K562 (cell line): ENCODE results near the gene COX11. TPM values are rescaled to one million over a fixed set of nuclear protein-coding genes. Genes with fewer than 3 reads are reported as not detected.
A peak's percentile ranks its signal among the peaks of the same experiment; 100 is the strongest.

Experiments
- ATAC-seq: fragments of 200-7000 bp; cut with Tn5 transposase; 3 replicates; pipeline ENCODE4 v1.9.1; 2020; ENCODE audit warnings: moderate library complexity
- BruUV-seq: library from RNA; stranded (reverse); fragments of 400-500 nt; replicated peaks from 2 replicates; lab custom pipeline; 2021; lab: Mats Ljungman, UMichigan
- CTCF ChIA-PET: fragments of 300-600 bp; formaldehyde crosslinking; extraction: SDS; loops from one replicate; lab custom pipeline; 2021; ENCODE audit warnings: low intra/inter-chr PET ratio; lab: Yijun Ruan, JAX
- POLR2A ChIA-PET: fragments of 300-600, 350-650 bp; sonication (Branson Sonifier 250); formaldehyde crosslinking; extraction: SDS; loops from one replicate; lab custom pipeline; 2021; ENCODE audit warnings: antibody characterized with exemption, inconsistent platforms; lab: Yijun Ruan, JAX
- DNase-seq, 4 experiments: peaks; one replicate each; pipeline versions ENCODE4 v3.0.0 to v3.0.0-alpha.2; 2011 to 2018; ENCODE audit warnings: low spot score in 3 of 4, mixed read lengths in 3 of 4; ENCODE audit errors: extremely low read depth in 1 of 4
- FAIRE-seq: peaks from 2 replicates; lab custom pipeline; 2011; peaks lifted over from hg19 to GRCh38; lab: Jason Lieb, UNC
- H2AFZ ChIP-seq: 2 replicates; pipeline ENCODE4 v1.6.0; 2011; ENCODE audit warnings: low read depth, low read length, control low read depth, inconsistent platforms
- H3K27ac ChIP-seq: fragments of 200-600 bp; 3 replicates; pipeline ENCODE4 v1.8.0; 2011; ENCODE audit warnings: low read depth, mild to moderate bottlenecking, control low read depth, inconsistent platforms, low read length, moderate library complexity, mixed read lengths; ENCODE audit errors: extremely low read depth
- H3K27me3 ChIP-seq, 2 experiments: fragments of 300-600 bp in 1 of 2; 2 replicates in 1 of 2; 3 replicates in 1 of 2; pipeline versions ENCODE4 v1.6.0 to v1.8.0; 2011; ENCODE audit warnings: inconsistent platforms in 2 of 2, low read length in 2 of 2, mild to moderate bottlenecking in 1 of 2, mixed read lengths in 1 of 2, moderate library complexity in 1 of 2; ENCODE audit not compliant: control insufficient read depth in 2 of 2, insufficient read depth in 2 of 2
- H3K36me3 ChIP-seq: fragments of 300-600 bp; 3 replicates; pipeline ENCODE4 v1.8.0; 2011; ENCODE audit warnings: mild to moderate bottlenecking, low read length, inconsistent platforms; ENCODE audit not compliant: control insufficient read depth, insufficient read depth
- H3K4me1 ChIP-seq, 2 experiments: fragments of 200-600 bp in 1 of 2; replicated peaks in 1 of 2; 2 replicates in 1 of 2; 3 replicates in 1 of 2; pipeline versions ENCODE4 v1.5.1 to v1.8.0; 2011; ENCODE audit warnings: inconsistent platforms in 2 of 2, low read length in 2 of 2, mild to moderate bottlenecking in 1 of 2, mixed read lengths in 1 of 2, moderate library complexity in 1 of 2; ENCODE audit not compliant: control insufficient read depth in 2 of 2, insufficient read depth in 2 of 2
- H3K4me2 ChIP-seq: 2 replicates; pipeline ENCODE4 v1.6.1; 2011; ENCODE audit warnings: low read length, control low read depth, inconsistent platforms, mixed read lengths; ENCODE audit not compliant: insufficient read depth
- H3K4me3 ChIP-seq: fragments of 200-600 bp; sonication (generic), shearing (Covaris generic); 2 replicates; pipeline ENCODE4 v1.5.1; 2016; ENCODE audit warnings: control low read depth, inconsistent platforms
- H3K79me2 ChIP-seq: fragments of 200-600 bp; 3 replicates; pipeline ENCODE4 v1.8.0; 2011; ENCODE audit warnings: low read length, inconsistent platforms; ENCODE audit not compliant: control insufficient read depth, insufficient read depth
- H3K9ac ChIP-seq, 2 experiments: 2 replicates each; pipeline versions ENCODE4 v1.6.0 to v1.6.1; 2011; ENCODE audit warnings: low read depth in 2 of 2, low read length in 2 of 2, control low read depth in 1 of 2, inconsistent platforms in 1 of 2, mild to moderate bottlenecking in 1 of 2, mixed read lengths in 1 of 2; ENCODE audit not compliant: insufficient read depth in 1 of 2
- H3K9me1 ChIP-seq: one replicate; pipeline ENCODE4 v1.6.0; 2011; ENCODE audit warnings: inconsistent platforms, mild to moderate bottlenecking, low read length, moderate library complexity; ENCODE audit not compliant: control insufficient read depth, insufficient read depth
- H3K9me3 ChIP-seq: replicated peaks from 2 replicates; pipeline ENCODE4 v1.5.1; 2011; ENCODE audit warnings: low read depth, low read length, inconsistent platforms; ENCODE audit not compliant: control insufficient read depth, insufficient read depth
- H4K20me1 ChIP-seq: replicated peaks from 2 replicates; pipeline ENCODE4 v1.6.1; 2011; ENCODE audit warnings: low read length, inconsistent platforms, mixed read lengths; ENCODE audit not compliant: control insufficient read depth, insufficient read depth
- BRD4 ChIP-seq: fragments of 200-600 bp; sonication (generic); IDR thresholded peaks from 2 replicates; pipeline ENCODE4 v1.6.1; 2017; ENCODE audit warnings: inconsistent platforms
- CBX8 ChIP-seq: fragments of 200-600 bp; sonication (generic); IDR thresholded peaks from 2 replicates; pipeline ENCODE4 v1.6.1; 2012; ENCODE audit warnings: borderline replicate concordance, mixed run types, low read depth, mild to moderate bottlenecking, moderate library complexity, mixed read lengths, low read length, control low read depth, inconsistent platforms; ENCODE audit not compliant: poor library complexity, severe bottlenecking; ENCODE audit errors: extremely low read depth
- CCNT2 ChIP-seq: IDR thresholded peaks from 2 replicates; pipeline ENCODE4 v1.6.1; 2011; ENCODE audit warnings: borderline replicate concordance, low read depth, mild to moderate bottlenecking, moderate library complexity, mixed read lengths, low read length; ENCODE audit not compliant: insufficient read length; ENCODE audit errors: extremely low read depth
- DNMT1 ChIP-seq: fragments of 450-650 bp; IDR thresholded peaks from 2 replicates; pipeline ENCODE4 v1.6.1; 2016; ENCODE audit warnings: antibody characterized with exemption, mild to moderate bottlenecking
- FOXK1 ChIP-seq: sonication (generic); formaldehyde crosslinking; IDR thresholded peaks from 2 replicates; pipeline ENCODE4 v1.8.0; 2022; ENCODE audit warnings: missing genetic modification reagents, mild to moderate bottlenecking, borderline replicate concordance
- KDM5B ChIP-seq: fragments of 200-600 bp; sonication (generic); IDR thresholded peaks from 2 replicates; pipeline ENCODE4 v1.6.1; 2012; ENCODE audit warnings: low read depth, mild to moderate bottlenecking, moderate library complexity, low read length, control low read depth, inconsistent platforms; ENCODE audit not compliant: insufficient replicate concordance
- MAFF ChIP-seq: IDR thresholded peaks from 2 replicates; pipeline ENCODE4 v1.6.1; 2012; ENCODE audit warnings: low read length, improper control_type of control experiment
- MYNN ChIP-seq, 2 experiments: sonication (generic); formaldehyde crosslinking in 1 of 2; IDR thresholded peaks; 2 replicates each; pipeline versions ENCODE4 v1.5.0 to v1.6.1; 2016 to 2020; ENCODE audit warnings: antibody characterized with exemption in 1 of 2, missing genetic modification reagents in 1 of 2
- NFRKB ChIP-seq: fragments of 450-650 bp; IDR thresholded peaks from 2 replicates; pipeline ENCODE4 v1.6.1; 2016; ENCODE audit warnings: low read depth
- PYGO2 ChIP-seq: fragments of 450-650 bp; IDR thresholded peaks from 2 replicates; pipeline ENCODE4 v1.6.1; 2016; ENCODE audit warnings: mild to moderate bottlenecking, missing genetic modification characterization, moderate library complexity, missing compliant biosample characterization
- SMARCB1 ChIP-seq: IDR thresholded peaks from 2 replicates; pipeline ENCODE4 v1.6.1; 2011; ENCODE audit warnings: improper control_type of control experiment, low read depth; ENCODE audit not compliant: insufficient read length
- TSC22D4 ChIP-seq: fragments of 450-650 bp; IDR thresholded peaks from 2 replicates; pipeline ENCODE4 v1.6.1; 2016; ENCODE audit warnings: missing genetic modification characterization, missing biosample characterization, control low read depth
- ZFX ChIP-seq: sonication (generic); formaldehyde crosslinking; IDR thresholded peaks from 2 replicates; pipeline ENCODE4 v1.8.0; 2022; ENCODE audit warnings: mild to moderate bottlenecking, missing genetic modification reagents, moderate library complexity
- ZNF347 ChIP-seq: fragments of 450-650 bp; formaldehyde crosslinking; IDR thresholded peaks from 2 replicates; pipeline ENCODE4 v1.4.0; 2020; ENCODE audit warnings: low read depth, mild to moderate bottlenecking, moderate library complexity
- ZNF41 ChIP-seq: fragments of 250-450 bp; sonication (Bioruptor Pico); conservative IDR thresholded peaks from 2 replicates; pipeline ENCODE4 v1.4.0; 2020; ENCODE audit warnings: mild to moderate bottlenecking
- ZNF75A ChIP-seq: fragments of 450-650 bp; formaldehyde crosslinking; IDR thresholded peaks from 2 replicates; pipeline ENCODE4 v1.4.0; 2020; ENCODE audit warnings: mild to moderate bottlenecking
- in situ Hi-C: fragments of 300-500 bp; cut with MboI; formaldehyde crosslinking; loops from 4 replicates; pipeline ENCODE4 v1.15.0; 2018; ENCODE audit warnings: inconsistent platforms, mixed read lengths
- intact Hi-C: fragments of 100-400 bp; cut with micrococcal nuclease; formaldehyde crosslinking; loops from 2 replicates; pipeline ENCODE4 v1.14.2; 2022
- polyA plus RNA-seq, 8 experiments: library from polyadenylated mRNA; depleted of rRNA in 4 of 8; stranded (reverse) in 5 of 8; unstranded in 3 of 8; fragments of >200 nt; fragmentation: Nextera tagmentation in 2 of 8; fragmentation: Illumina TruSeq in 1 of 8; extraction: Ambion mirVana in 2 of 8; extraction: Trizol in 1 of 8; gene quantifications; 2 replicates each; pipeline versions ENCODE4 v1.2.1 to v1.2.3, GENCODE V29; 2011 to 2014; ENCODE audit warnings: inconsistent platforms in 1 of 8, missing spikeins in 1 of 8
- total RNA-seq, 7 experiments: library from RNA; depleted of rRNA in 6 of 7; stranded (reverse); fragments of >200 nt in 6 of 7; fragmentation: Illumina TruSeq in 2 of 7; extraction: Trizol in 2 of 7; gene quantifications; 2 replicates each; pipeline versions ENCODE4 v1.2.1 to v1.2.3, GENCODE V29; 2011 to 2021; ENCODE audit warnings: low replicate concordance in 1 of 7
- TF ChIP-seq, protein P1 (sequence below): sonication (generic); formaldehyde crosslinking; IDR thresholded peaks from 2 replicates; pipeline ENCODE4 v1.8.0; 2022; ENCODE audit warnings: mild to moderate bottlenecking, low read depth, missing genetic modification reagents

Gene COX11
- total and polyA plus RNA-seq, 9 of the 15 experiments (the other 6 are each of a cell fraction or from before 2014, with no cell fraction given) = 18.5 to 112 (median 30.7) TPM

DNA sequence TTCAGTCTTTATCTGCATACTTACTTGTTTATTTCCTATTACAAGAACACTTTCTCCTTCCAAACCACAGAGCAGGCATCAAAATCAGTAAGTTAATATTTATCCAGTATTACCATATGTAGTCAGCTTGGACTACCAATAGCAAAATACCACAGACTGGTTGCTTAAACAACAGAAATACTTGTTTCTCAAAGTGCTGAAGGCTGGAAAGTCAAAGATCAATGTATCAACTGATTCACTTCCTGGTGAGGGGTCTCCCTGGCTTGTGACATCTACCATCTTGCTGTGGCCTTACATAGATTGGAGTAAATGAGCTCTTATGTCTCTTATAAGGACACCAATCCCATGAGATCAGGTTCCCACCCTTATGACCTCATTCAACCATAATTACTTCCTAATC, 2.7 kb upstream of the COX11 start:
- Histone ChIP-seq H3K4me1 (peaks cover 0 to 21% of the 10 kb centered on the region in 2 experiments), H3K4me2 (no peak overlapping the region), H3K9me1 (no peaks in the 10 kb centered on the region), H3K9me3 (no peaks in the 10 kb centered on the region), H3K79me2 (peaks cover 97% of the 10 kb centered on the region), H3K36me3 (no peaks in the 10 kb centered on the region; the same call in 2 of the 3 replicates), H3K27me3 (no peaks in the 10 kb centered on the region), H3K9ac (no peak overlapping the region), H3K4me3 (no peak overlapping the region), H3K27ac (no peak overlapping the region), H2AFZ (no peak overlapping the region), H4K20me1 (no peaks in the 10 kb centered on the region)
- no TSS peak for BruUV-seq
- TF ChIP-seq CCNT2 (no peak), DNMT1 (no peak), NFRKB (no peak), TSC22D4 (tag) (no peak), FOXK1 (CRISPR knock-in tag) (no peak), SMARCB1 (no peak), ZNF41 (CRISPR knock-in tag) (no peak), BRD4 (no peak), ZFX (CRISPR knock-in tag) (no peak), ZNF347 (CRISPR knock-in tag) (no peak), MYNN (IDR thresholded peaks at IDR 0.05) (no peak), MYNN (CRISPR knock-in tag; IDR thresholded peaks at IDR 0.05) (no peak), KDM5B (no peak), MAFF (no peak), PYGO2 (no peak), ZNF75A (no peak), CBX8 (no peak)
- TF ChIP-seq, protein P1, sequence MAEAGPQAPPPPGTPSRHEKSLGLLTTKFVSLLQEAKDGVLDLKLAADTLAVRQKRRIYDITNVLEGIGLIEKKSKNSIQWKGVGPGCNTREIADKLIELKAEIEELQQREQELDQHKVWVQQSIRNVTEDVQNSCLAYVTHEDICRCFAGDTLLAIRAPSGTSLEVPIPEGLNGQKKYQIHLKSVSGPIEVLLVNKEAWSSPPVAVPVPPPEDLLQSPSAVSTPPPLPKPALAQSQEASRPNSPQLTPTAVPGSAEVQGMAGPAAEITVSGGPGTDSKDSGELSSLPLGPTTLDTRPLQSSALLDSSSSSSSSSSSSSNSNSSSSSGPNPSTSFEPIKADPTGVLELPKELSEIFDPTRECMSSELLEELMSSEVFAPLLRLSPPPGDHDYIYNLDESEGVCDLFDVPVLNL (CRISPR knock-in tag) = no peak
- FAIRE-seq (no peak), ATAC-seq (no peak), DNase-seq (peak in 1 of 4 experiments; percentile 8)
- CTCF ChIA-PET = no interaction called here
- in situ Hi-C loops = no loop called here
- intact Hi-C loops = no loop called here
- POLR2A ChIA-PET = no interaction called here
